ENCODE data around the gene DEFB126. TPM values are rescaled to one million over a fixed set of nuclear protein-coding genes. Genes with fewer than 3 reads are reported as not detected.

The DEFB126 gene
- total RNA-seq, 1 donor from 2014 or later = not detected

Other genes with a start within 250 kb of the DEFB126 start
- gene DEFB125, start 54.9 kb upstream of the DEFB126 start, total RNA-seq = not detected
- not detected for gene DEFB127, start 14.9 kb downstream of the DEFB126 start, total RNA-seq
- gene DEFB128, start 47.1 kb downstream of the DEFB126 start, total RNA-seq = not detected
- not detected for gene DEFB129, start 84.7 kb downstream of the DEFB126 start, total RNA-seq
- not detected for gene DEFB132, start 115.1 kb downstream of the DEFB126 start, total RNA-seq
- 5.4 TPM for gene C20orf96, start 148.2 kb downstream of the DEFB126 start, total RNA-seq
- gene ZCCHC3, start 155.0 kb downstream of the DEFB126 start, total RNA-seq = 11.0 TPM
- gene SOX12, start 183.0 kb downstream of the DEFB126 start, total RNA-seq = 16.5 TPM
- gene NRSN2, start 204.5 kb downstream of the DEFB126 start, total RNA-seq = 19.8 TPM
- gene TRIB3, start 238.2 kb downstream of the DEFB126 start, total RNA-seq = 0.65 TPM